HG03439 (cell line): ENCODE data around the gene DYNLL2.
"Not testable (repeated sequence)": the region's sequence is repeated elsewhere in the genome, so short reads cannot be mapped to it uniquely, and the experiment has no call there.

Experiments used
- ATAC-seq: cut with Tn5 transposase; IDR thresholded peaks from one replicate; pipeline ENCODE4 v1.9.1; 2021; ENCODE audit warnings: mild to moderate bottlenecking, moderate library complexity; ENCODE audit not compliant: unreplicated experiment

DYNLL2 gene

GRCh38 chr17:58066401-58066800, 16.8 kb upstream of the DYNLL2 start:
- no peak for ATAC-seq

GRCh38 chr17:58072862-58073261, 10.4 kb upstream of the DYNLL2 start:
- ATAC-seq: no peak

GRCh38 chr17:58073266-58073665, 10.0 kb upstream of the DYNLL2 start:
- ATAC-seq: not testable (repeated sequence)

- not testable (repeated sequence) for ATAC-seq
Measured at GRCh38 chr17:58074406-58074805, 8.8 kb upstream of the DYNLL2 start.

GRCh38 chr17:58079300-58080033, 3.8 kb upstream of the DYNLL2 start:
- no peak for ATAC-seq

- no peak for ATAC-seq
Measured at GRCh38 chr17:58081646-58082340, 1.4 kb upstream of the DYNLL2 start.

GRCh38 chr17:58082341-58082869, 814 bp upstream of the DYNLL2 start:
- ATAC-seq: no peak

GRCh38 chr17:58083491-58084316, 485 bp downstream of the DYNLL2 start:
- ATAC-seq: peak; percentile 48

- ATAC-seq: no peak
Measured at GRCh38 chr17:58084317-58084981, 1.2 kb downstream of the DYNLL2 start.

- ATAC-seq: no peak
Measured at GRCh38 chr17:58085039-58085715, 2.0 kb downstream of the DYNLL2 start.

GRCh38 chr17:58086953-58087352, 3.7 kb downstream of the DYNLL2 start:
- no peak for ATAC-seq

GRCh38 chr17:58088624-58089023, 5.4 kb downstream of the DYNLL2 start:
- no peak for ATAC-seq

GRCh38 chr17:58089111-58089510, 5.9 kb downstream of the DYNLL2 start:
- no peak for ATAC-seq

GRCh38 chr17:58091024-58091567, 7.9 kb downstream of the DYNLL2 start:
- no peak for ATAC-seq

- no peak for ATAC-seq
Measured at GRCh38 chr17:58092101-58092796, 9.0 kb downstream of the DYNLL2 start.

- ATAC-seq: no peak
Measured at GRCh38 chr17:58092797-58093385, 9.7 kb downstream of the DYNLL2 start.

- ATAC-seq: no peak
Measured at GRCh38 chr17:58094118-58094517, 10.9 kb downstream of the DYNLL2 start.

GRCh38 chr17:58096892-58097291, 13.7 kb downstream of the DYNLL2 start:
- no peak for ATAC-seq
